Measurements from ENCODE around the gene EPPIN. TPM values are rescaled to one million over a fixed set of nuclear protein-coding genes. Genes with fewer than 3 reads are reported as not detected.

The EPPIN gene
- total and polyA plus RNA-seq, 2 donors (not counting 1 experiment from before 2014, with no cell fraction given), result not detected

DNA sequence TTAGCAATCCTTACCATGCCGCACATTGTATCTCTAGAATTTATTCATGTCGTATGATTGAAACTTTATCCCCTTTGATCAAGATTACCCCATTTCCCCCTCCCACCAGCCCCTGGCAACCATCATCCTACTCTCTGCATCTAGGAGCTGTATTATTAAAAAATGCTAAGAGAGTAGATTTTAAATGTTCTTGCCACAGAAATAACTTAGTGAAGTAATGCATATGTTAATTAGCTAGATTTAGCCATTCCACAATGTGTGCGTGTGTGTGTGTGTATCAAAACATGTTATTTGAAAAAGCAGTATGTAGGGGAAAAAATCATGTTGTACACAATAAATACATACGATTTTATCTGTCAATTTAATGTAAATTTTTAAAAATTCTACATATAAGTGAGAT lies 19.9 kb downstream of the EPPIN start:
- no peak overlapping the region for H3K4me3 ChIP-seq (replicated peaks in 1 of 4; ENCODE audit: control extremely low read depth in 1 of 4, insufficient read depth in 1 of 4, low read depth in 3 of 4, low read length in 4 of 4)
- DNase-seq (ENCODE audit: low read depth in 2 of 2), result no peak
- no peak overlapping the region for H3K9ac ChIP-seq (ENCODE audit: insufficient read depth, low read length)
- TF ChIP-seq, protein P1, sequence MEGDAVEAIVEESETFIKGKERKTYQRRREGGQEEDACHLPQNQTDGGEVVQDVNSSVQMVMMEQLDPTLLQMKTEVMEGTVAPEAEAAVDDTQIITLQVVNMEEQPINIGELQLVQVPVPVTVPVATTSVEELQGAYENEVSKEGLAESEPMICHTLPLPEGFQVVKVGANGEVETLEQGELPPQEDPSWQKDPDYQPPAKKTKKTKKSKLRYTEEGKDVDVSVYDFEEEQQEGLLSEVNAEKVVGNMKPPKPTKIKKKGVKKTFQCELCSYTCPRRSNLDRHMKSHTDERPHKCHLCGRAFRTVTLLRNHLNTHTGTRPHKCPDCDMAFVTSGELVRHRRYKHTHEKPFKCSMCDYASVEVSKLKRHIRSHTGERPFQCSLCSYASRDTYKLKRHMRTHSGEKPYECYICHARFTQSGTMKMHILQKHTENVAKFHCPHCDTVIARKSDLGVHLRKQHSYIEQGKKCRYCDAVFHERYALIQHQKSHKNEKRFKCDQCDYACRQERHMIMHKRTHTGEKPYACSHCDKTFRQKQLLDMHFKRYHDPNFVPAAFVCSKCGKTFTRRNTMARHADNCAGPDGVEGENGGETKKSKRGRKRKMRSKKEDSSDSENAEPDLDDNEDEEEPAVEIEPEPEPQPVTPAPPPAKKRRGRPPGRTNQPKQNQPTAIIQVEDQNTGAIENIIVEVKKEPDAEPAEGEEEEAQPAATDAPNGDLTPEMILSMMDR (conservative IDR thresholded peaks at IDR 0.05 in 1 of 2, IDR thresholded peaks at IDR 0.05 in 1 of 2; ENCODE audit: low read depth in 1 of 2, low read length in 2 of 2), result no peak
- TF ChIP-seq EZH2 (IDR thresholded peaks at IDR 0.05; ENCODE audit: low read length, missing control alignments), result no peak
- no peaks in the 10 kb centered on the region for H3K27me3 ChIP-seq (ENCODE audit: control insufficient read depth, insufficient read depth, low read length)
- H3K4me1 ChIP-seq (ENCODE audit: control insufficient read depth, extremely low read depth, insufficient read depth, low read length), result no peaks in the 10 kb centered on the region
- no peaks in the 10 kb centered on the region for H3K36me3 ChIP-seq (ENCODE audit: control insufficient read depth, insufficient read depth, low read length)
- H4K20me1 ChIP-seq (ENCODE audit: control insufficient read depth, extremely low read depth, insufficient read depth, low read length), result no peaks in the 10 kb centered on the region
- H3K9me3 ChIP-seq (ENCODE audit: control insufficient read depth, insufficient read depth, low read depth, low read length), result no peaks in the 10 kb centered on the region
- no peak overlapping the region for H2AFZ ChIP-seq (ENCODE audit: low read length)
- H3K79me2 ChIP-seq (ENCODE audit: control insufficient read depth, insufficient read depth, low read length), result no peaks in the 10 kb centered on the region
- no peak overlapping the region for H3K4me2 ChIP-seq (ENCODE audit: extremely low read depth, insufficient read depth, low read length)
- no peak overlapping the region for H3K27ac ChIP-seq (ENCODE audit: insufficient read depth, low read length)

DNA sequence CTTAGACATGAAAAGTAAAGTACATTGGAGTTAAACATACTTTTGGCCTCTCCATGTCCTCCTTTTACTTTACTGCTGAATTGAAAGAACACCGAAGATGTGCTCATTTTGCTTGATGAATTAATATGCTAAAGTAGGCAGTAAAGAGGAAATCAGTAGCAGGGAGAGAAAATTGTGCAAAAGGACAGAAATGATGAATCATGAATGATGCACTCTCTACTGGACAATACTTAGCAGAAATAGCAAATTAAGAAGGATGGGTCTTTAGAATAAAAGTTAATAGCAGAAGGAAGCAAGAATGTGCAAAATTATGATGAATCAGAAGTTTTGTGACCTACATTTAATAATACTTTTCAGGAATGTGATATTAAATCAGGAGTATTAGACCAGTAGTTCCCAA lies 23.4 kb downstream of the EPPIN start:
- Histone ChIP-seq H3K4me2 (ENCODE audit: extremely low read depth, insufficient read depth, low read length) (no peak overlapping the region), H3K9me3 (ENCODE audit: control insufficient read depth, insufficient read depth, low read depth, low read length) (no peaks in the 10 kb centered on the region), H3K79me2 (ENCODE audit: control insufficient read depth, insufficient read depth, low read length) (no peaks in the 10 kb centered on the region), H3K36me3 (ENCODE audit: control insufficient read depth, insufficient read depth, low read length) (no peaks in the 10 kb centered on the region), H3K4me1 (ENCODE audit: control insufficient read depth, extremely low read depth, insufficient read depth, low read length) (no peaks in the 10 kb centered on the region), H3K4me3 (replicated peaks in 1 of 4; ENCODE audit: control extremely low read depth in 1 of 4, insufficient read depth in 1 of 4, low read depth in 3 of 4, low read length in 4 of 4) (no peak overlapping the region), H3K27me3 (ENCODE audit: control insufficient read depth, insufficient read depth, low read length) (no peaks in the 10 kb centered on the region), H4K20me1 (ENCODE audit: control insufficient read depth, extremely low read depth, insufficient read depth, low read length) (no peaks in the 10 kb centered on the region), H3K27ac (ENCODE audit: insufficient read depth, low read length) (no peak overlapping the region), H3K9ac (ENCODE audit: insufficient read depth, low read length) (no peak overlapping the region), H2AFZ (ENCODE audit: low read length) (no peak overlapping the region)
- DNase-seq (ENCODE audit: low read depth in 2 of 2), result no peak
- TF ChIP-seq, protein P1 (conservative IDR thresholded peaks at IDR 0.05 in 1 of 2, IDR thresholded peaks at IDR 0.05 in 1 of 2; ENCODE audit: low read depth in 1 of 2, low read length in 2 of 2), result no peak
- TF ChIP-seq EZH2 (IDR thresholded peaks at IDR 0.05; ENCODE audit: low read length, missing control alignments), result no peak

DNA sequence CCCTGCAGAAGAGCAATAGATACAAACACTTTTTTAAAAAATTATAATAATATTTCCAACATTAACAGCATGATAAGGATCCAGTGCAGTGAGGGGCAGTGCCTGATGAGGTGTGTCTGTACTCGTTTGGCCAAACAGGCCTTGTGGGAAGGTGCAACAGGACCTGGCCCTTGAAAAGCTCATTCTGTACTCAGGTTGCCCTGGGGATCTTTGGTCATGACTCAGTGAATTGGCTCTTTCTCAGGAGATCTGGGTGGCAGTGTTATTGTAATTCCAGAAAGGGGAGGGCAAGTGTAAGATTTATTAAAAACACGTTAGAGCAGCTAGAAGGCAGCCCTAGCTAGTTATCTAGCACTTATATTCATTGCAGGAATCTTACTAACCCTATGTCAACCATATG lies 28.9 kb downstream of the EPPIN start:
- no peak overlapping the region for H2AFZ ChIP-seq (ENCODE audit: low read length)
- no peaks in the 10 kb centered on the region for H3K9me3 ChIP-seq (ENCODE audit: control insufficient read depth, insufficient read depth, low read depth, low read length)
- H3K4me1 ChIP-seq (ENCODE audit: control insufficient read depth, extremely low read depth, insufficient read depth, low read length), result no peaks in the 10 kb centered on the region
- H3K27me3 ChIP-seq (ENCODE audit: control insufficient read depth, insufficient read depth, low read length), result no peaks in the 10 kb centered on the region
- no peak overlapping the region for H3K27ac ChIP-seq (ENCODE audit: insufficient read depth, low read length)
- TF ChIP-seq, protein P1 (conservative IDR thresholded peaks at IDR 0.05 in 1 of 2, IDR thresholded peaks at IDR 0.05 in 1 of 2; ENCODE audit: low read depth in 1 of 2, low read length in 2 of 2), result no peak
- no peaks in the 10 kb centered on the region for H4K20me1 ChIP-seq (ENCODE audit: control insufficient read depth, extremely low read depth, insufficient read depth, low read length)
- H3K79me2 ChIP-seq (ENCODE audit: control insufficient read depth, insufficient read depth, low read length), result no peaks in the 10 kb centered on the region
- no peak overlapping the region for H3K4me2 ChIP-seq (ENCODE audit: extremely low read depth, insufficient read depth, low read length)
- no peaks in the 10 kb centered on the region for H3K36me3 ChIP-seq (ENCODE audit: control insufficient read depth, insufficient read depth, low read length)
- peak in 1 of 2 donors; percentile 1 for DNase-seq (ENCODE audit: low read depth in 2 of 2)
- H3K4me3 ChIP-seq (replicated peaks in 1 of 4; ENCODE audit: control extremely low read depth in 1 of 4, insufficient read depth in 1 of 4, low read depth in 3 of 4, low read length in 4 of 4), result no peak overlapping the region
- H3K9ac ChIP-seq (ENCODE audit: insufficient read depth, low read length), result no peak overlapping the region

Measured in fibroblast of lung (primary cell).